Mucosa of gallbladder (tissue), 1 donor: ENCODE measurements around the gene PLTP. TPM values are rescaled to one million over a fixed set of nuclear protein-coding genes. Genes with fewer than 3 reads are reported as not detected.
"Not testable (repeated sequence)": the region's sequence is repeated elsewhere in the genome, so short reads cannot be mapped to it uniquely, and the experiment has no call there.

Experiments
- DNase-seq: peaks from one replicate; pipeline ENCODE4 v3.0.0-alpha.2; 2020; ENCODE audit warnings: low spot score
- total RNA-seq: library from RNA; stranded (reverse); gene quantifications from one replicate; pipeline ENCODE4 v1.2.1, GENCODE V29; 2021
- donor health status: DM: no; HTN: no; CAD: no.

PLTP gene, protein sequence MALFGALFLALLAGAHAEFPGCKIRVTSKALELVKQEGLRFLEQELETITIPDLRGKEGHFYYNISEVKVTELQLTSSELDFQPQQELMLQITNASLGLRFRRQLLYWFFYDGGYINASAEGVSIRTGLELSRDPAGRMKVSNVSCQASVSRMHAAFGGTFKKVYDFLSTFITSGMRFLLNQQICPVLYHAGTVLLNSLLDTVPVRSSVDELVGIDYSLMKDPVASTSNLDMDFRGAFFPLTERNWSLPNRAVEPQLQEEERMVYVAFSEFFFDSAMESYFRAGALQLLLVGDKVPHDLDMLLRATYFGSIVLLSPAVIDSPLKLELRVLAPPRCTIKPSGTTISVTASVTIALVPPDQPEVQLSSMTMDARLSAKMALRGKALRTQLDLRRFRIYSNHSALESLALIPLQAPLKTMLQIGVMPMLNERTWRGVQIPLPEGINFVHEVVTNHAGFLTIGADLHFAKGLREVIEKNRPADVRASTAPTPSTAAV
- total RNA-seq = 111 TPM

GRCh38 chr20:45911486-45912343 is at the start of gene PLTP:
TSS of gene PLTP (minus strand) at chr20:45912155. CDS start at chr20:45911452, 703 bp downstream.
- peak; percentile 60 for DNase-seq

GRCh38 chr20:45959956-45960630 is 48.1 kb upstream of the PLTP start:
- DNase-seq = no peak

GRCh38 chr20:45959126-45959525 is 47.2 kb upstream of the PLTP start:
- no peak for DNase-seq

- no peak for DNase-seq
Measured at GRCh38 chr20:45958593-45958992, 46.6 kb upstream of the PLTP start.

DNA sequence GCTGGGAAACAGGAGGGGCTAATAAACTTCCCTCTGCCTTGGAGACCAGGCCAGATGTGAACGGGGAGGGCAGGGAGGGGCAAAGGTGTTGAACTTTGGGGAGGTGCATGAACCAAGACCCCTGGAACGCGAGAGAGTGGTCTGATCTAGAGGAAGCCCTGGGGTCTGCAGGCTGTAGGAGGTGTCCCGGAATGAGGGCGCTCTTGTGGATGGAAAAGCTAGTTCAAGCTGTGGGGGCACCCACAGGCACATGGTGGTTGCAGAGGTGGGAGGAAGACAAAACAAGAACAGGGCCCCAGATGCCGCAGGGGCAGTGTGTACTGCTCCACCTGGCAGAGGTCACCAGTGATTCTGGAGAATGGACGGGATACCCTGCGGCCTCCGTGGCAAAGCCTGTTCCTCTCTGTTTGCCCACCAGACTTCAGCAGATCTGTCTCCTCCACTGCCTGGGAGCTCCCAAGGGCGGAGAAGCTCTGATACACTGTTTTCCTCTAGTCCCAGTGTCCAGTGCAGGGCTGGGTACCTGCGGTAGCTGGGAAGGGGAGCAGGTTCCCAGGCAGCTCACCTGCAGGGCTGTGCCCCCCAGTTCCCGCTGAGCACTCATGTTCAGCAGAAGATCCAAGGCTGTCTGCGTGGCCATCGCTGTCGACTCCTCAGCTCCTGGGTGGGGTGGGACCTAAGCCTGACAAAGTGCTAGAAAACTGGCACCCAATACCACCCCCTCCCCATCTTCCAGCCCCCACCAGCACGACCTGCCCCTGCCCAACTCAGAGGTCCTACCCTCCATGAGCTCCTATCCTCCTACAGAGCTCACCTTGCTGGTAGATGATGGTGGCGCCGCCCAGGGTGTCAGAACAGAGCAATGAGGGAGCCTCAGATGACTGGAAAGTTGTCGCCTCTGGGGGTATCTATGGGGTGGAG is 45.3 kb upstream of the PLTP start:
- DNase-seq = no peak

- not testable (repeated sequence) for DNase-seq
Measured at GRCh38 chr20:45956326-45956725, 44.4 kb upstream of the PLTP start.

DNA sequence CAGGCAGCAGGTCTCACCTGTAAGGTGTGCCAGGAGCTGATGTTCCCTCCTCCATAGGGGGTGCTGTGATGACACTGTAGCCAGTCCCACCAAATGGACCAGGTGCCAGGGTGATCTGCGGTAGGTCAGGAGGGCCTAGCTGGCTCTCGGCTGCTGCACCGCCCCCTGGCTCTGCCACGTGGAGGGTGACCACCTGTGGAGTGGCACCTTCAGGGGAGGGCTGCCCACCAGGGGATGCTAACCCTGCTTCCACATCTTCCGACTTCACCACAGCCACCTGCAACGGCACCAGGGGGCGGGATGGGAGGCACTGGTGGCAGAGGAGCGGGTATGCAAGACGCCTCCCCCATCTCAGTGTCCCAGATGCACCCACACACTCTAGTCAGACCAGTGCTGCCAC is 41.7 kb upstream of the PLTP start:
- no peak for DNase-seq

GRCh38 chr20:45952861-45953260 is 40.9 kb upstream of the PLTP start:
- DNase-seq = no peak

- DNase-seq = no peak
Measured at GRCh38 chr20:45951925-45952834, 40.2 kb upstream of the PLTP start.

DNA sequence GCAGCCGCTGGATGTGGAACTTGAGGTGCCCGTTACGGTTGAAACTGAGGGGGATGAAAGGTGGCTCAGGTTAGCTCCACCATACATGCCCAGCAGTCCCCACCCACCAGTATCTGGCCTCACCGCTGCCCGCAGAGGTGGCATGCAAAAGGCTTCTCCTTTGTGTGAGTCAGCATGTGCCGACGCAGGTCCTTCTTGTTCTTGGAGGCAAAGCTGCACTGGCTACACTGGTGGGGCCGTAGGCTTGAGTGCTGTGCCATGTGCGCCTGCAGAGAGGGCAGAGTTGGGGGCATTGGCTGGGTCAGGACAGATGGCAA is 38.3 kb upstream of the PLTP start:
- DNase-seq = no peak

GRCh38 chr20:45949542-45950329 is 37.8 kb upstream of the PLTP start:
- no peak for DNase-seq

- no peak for DNase-seq
Measured at GRCh38 chr20:45948742-45949541, 37.0 kb upstream of the PLTP start.

DNA sequence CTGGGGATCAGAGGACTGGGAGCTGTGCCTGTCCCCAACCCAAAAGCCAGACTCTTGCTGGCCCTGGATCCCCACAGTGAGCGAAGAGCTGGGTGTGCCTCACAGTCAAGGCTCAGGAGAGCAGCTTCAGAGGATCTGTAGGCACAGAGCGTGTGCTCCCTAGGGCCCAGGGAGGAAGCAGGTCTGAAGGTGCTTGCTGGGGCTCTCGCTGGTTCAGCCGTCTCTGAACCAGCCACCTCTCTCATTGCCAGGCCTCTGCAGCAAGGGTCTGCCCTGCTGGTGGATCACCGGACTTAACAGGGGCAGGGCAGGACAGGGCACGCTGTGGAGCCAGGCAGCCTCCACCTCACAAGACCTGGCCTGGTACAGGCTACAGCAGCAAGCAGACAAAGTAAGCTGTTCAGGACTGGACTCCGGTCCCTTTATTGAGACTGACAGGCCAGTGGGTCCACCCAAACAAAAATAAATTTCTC is 36.3 kb upstream of the PLTP start:
- no peak for DNase-seq

GRCh38 chr20:45947110-45947866 is 35.3 kb upstream of the PLTP start:
- no peak for DNase-seq

DNA sequence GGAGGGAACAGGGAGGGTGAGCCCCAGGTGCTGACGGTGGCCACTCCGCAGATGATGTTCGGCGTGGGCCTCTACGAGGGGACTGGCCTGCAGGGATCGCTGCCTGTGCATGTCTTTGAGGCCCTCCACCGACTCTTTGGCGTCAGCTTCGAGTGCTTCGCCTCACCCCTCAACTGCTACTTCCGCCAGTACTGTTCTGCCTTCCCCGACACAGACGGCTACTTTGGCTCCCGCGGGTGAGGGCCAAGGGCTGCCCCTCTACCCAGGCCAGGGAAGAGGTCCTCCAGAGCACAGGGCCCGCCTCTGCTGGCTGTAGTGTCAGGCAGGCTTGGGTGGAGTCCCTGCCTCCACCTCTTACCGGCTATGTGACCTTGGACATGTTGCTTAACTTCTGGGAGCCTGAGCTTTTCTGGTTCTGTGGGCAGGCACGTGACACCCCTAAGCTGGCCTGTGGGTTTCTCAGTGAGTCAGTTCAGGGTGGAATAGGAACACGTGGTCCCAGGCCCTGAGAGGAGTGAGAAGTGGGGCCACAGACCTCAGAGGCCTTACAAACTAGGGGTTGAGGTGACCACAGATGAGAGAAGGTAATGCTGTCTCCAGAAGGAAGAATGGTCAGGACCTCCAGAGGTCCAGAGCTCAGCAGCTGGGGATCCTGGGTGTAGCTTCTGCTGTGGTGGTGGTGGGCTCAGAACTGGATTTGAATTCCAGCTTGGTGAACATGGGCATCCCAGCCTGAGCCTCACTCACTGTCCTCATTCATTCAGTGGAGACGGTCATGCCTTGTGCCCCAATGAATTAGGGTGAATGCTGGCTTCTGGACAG is 34.4 kb upstream of the PLTP start:
- peak; percentile 51 for DNase-seq

DNA sequence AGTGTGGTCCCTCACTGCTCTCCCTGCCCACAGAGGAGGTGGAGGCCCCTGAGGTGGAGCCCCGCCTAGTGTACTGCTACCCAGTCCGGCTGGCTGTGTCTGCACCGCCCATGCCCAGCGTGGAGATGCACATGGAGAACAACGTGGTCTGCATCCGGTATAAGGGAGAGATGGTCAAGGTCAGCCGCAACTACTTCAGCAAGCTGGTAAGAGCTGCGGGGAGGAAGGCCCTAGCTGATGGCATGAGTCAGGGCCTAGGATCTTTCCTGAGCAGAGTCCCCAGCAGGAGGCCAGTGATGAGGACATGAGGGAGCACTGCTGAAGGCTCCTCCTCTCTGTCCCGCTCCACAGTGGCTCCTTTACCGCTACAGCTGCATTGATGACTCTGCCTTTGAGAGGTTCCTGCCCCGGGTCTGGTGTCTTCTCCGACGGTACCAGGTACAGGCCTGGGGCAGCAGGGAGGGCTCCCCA is 33.8 kb upstream of the PLTP start:
- no peak for DNase-seq
